Activated naive CD8-positive, alpha-beta T cell treated with anti-CD3 and anti-CD28 coated beads, Interleukin-2, amount 50 U/mL, for 24 hours (primary cell): ENCODE measurements around the gene YY2.
"Not testable (repeated sequence)": the region's sequence is repeated elsewhere in the genome, so short reads cannot be mapped to it uniquely, and the experiment has no call there.

Experiments
- ATAC-seq: fragments of 150-1000 bp; cut with Tn5 transposase; one replicate; pipeline ENCODE4 v1.10.0; 2021
- DNase-seq: peaks from one replicate; pipeline ENCODE4 v3.0.0; 2021
- H3K27ac Mint-ChIP-seq: one replicate; pipeline ENCODE4 v1.8.0; 2021; ENCODE audit warnings: mild to moderate bottlenecking, mixed read lengths
- H3K27me3 Mint-ChIP-seq: one replicate; pipeline ENCODE4 v1.8.0; 2021; ENCODE audit warnings: mixed read lengths
- H3K36me3 Mint-ChIP-seq: one replicate; pipeline ENCODE4 v1.8.0; 2021; ENCODE audit warnings: low read depth, mixed read lengths
- H3K4me1 Mint-ChIP-seq: one replicate; pipeline ENCODE4 v1.8.0; 2021; ENCODE audit warnings: mixed read lengths
- H3K4me3 Mint-ChIP-seq: one replicate; pipeline ENCODE4 v1.8.0; 2021; ENCODE audit warnings: mild to moderate bottlenecking, moderate library complexity, mixed read lengths
- H3K9me3 Mint-ChIP-seq: one replicate; pipeline ENCODE4 v1.8.0; 2021; ENCODE audit warnings: mixed read lengths

The YY2 gene

GRCh38 chrX:21847342-21847741, 8.4 kb upstream of the YY2 start:
- H3K4me1 Mint-ChIP-seq = no peaks in the 10 kb centered on the region
- no peak for DNase-seq
- H3K36me3 Mint-ChIP-seq = peaks cover 14% of the 10 kb centered on the region
- no peaks in the 10 kb centered on the region for H3K27me3 Mint-ChIP-seq
- no peak overlapping the region for H3K4me3 Mint-ChIP-seq
- ATAC-seq = no peak
- no peaks in the 10 kb centered on the region for H3K9me3 Mint-ChIP-seq
- H3K27ac Mint-ChIP-seq = no peak overlapping the region

- Mint-ChIP-seq H3K9me3 (no peaks in the 10 kb centered on the region), H3K4me3 (no peak overlapping the region), H3K4me1 (no peaks in the 10 kb centered on the region), H3K27me3 (no peaks in the 10 kb centered on the region), H3K27ac (no peak overlapping the region), H3K36me3 (peaks cover 17% of the 10 kb centered on the region)
- ATAC-seq (no peak), DNase-seq (no peak)
Observed at GRCh38 chrX:21853578-21853977, 2.2 kb upstream of the YY2 start.

GRCh38 chrX:21856504-21856903, 717 bp downstream of the YY2 start:
- H3K9me3 Mint-ChIP-seq = no peaks in the 10 kb centered on the region
- no peak overlapping the region for H3K27ac Mint-ChIP-seq
- H3K36me3 Mint-ChIP-seq = peaks cover 13% of the 10 kb centered on the region
- H3K4me1 Mint-ChIP-seq = no peaks in the 10 kb centered on the region
- no peak overlapping the region for H3K4me3 Mint-ChIP-seq
- no peak for ATAC-seq
- no peak for DNase-seq
- no peaks in the 10 kb centered on the region for H3K27me3 Mint-ChIP-seq

GRCh38 chrX:21863241-21863640, 7.5 kb downstream of the YY2 start:
- H3K27me3 Mint-ChIP-seq = no peaks in the 10 kb centered on the region
- no peak for ATAC-seq
- H3K36me3 Mint-ChIP-seq = no peaks in the 10 kb centered on the region
- H3K9me3 Mint-ChIP-seq = no peaks in the 10 kb centered on the region
- no peak overlapping the region for H3K27ac Mint-ChIP-seq
- H3K4me3 Mint-ChIP-seq = no peak overlapping the region
- no peak for DNase-seq
- H3K4me1 Mint-ChIP-seq = peaks cover 2% of the 10 kb centered on the region

GRCh38 chrX:21865436-21865835, 9.6 kb downstream of the YY2 start:
- Mint-ChIP-seq H3K27ac (no peak overlapping the region), H3K9me3 (no peaks in the 10 kb centered on the region), H3K36me3 (no peaks in the 10 kb centered on the region), H3K27me3 (no peaks in the 10 kb centered on the region), H3K4me1 (peaks cover 2% of the 10 kb centered on the region), H3K4me3 (no peak overlapping the region)
- ATAC-seq (no peak), DNase-seq (no peak)

GRCh38 chrX:21870494-21870893, 14.7 kb downstream of the YY2 start:
- Mint-ChIP-seq H3K36me3 (no peaks in the 10 kb centered on the region), H3K4me1 (no peaks in the 10 kb centered on the region), H3K27ac (no peak overlapping the region), H3K4me3 (no peak overlapping the region), H3K9me3 (no peaks in the 10 kb centered on the region), H3K27me3 (no peaks in the 10 kb centered on the region)
- DNase-seq = no peak
- ATAC-seq = no peak

GRCh38 chrX:21873063-21873775, 17.4 kb downstream of the YY2 start:
- H3K4me1 Mint-ChIP-seq = no peaks in the 10 kb centered on the region
- DNase-seq = no peak
- H3K4me3 Mint-ChIP-seq = no peak overlapping the region
- H3K27me3 Mint-ChIP-seq = no peaks in the 10 kb centered on the region
- ATAC-seq = no peak
- no peaks in the 10 kb centered on the region for H3K9me3 Mint-ChIP-seq
- no peak overlapping the region for H3K27ac Mint-ChIP-seq
- H3K36me3 Mint-ChIP-seq = peaks cover 1% of the 10 kb centered on the region

- H3K36me3 Mint-ChIP-seq, H3K9me3 Mint-ChIP-seq, H3K4me1 Mint-ChIP-seq, H3K4me3 Mint-ChIP-seq, ATAC-seq, H3K27ac Mint-ChIP-seq, DNase-seq, H3K27me3 Mint-ChIP-seq: not testable (repeated sequence)
Observed at GRCh38 chrX:21874182-21874581, 18.4 kb downstream of the YY2 start.

GRCh38 chrX:21875013-21875412, 19.2 kb downstream of the YY2 start:
- ATAC-seq (no peak), DNase-seq (no peak)
- Mint-ChIP-seq H3K27me3 (no peaks in the 10 kb centered on the region), H3K9me3 (no peaks in the 10 kb centered on the region), H3K4me1 (no peaks in the 10 kb centered on the region), H3K27ac (no peak overlapping the region), H3K36me3 (peaks cover 1% of the 10 kb centered on the region), H3K4me3 (no peak overlapping the region)

- H3K4me3 Mint-ChIP-seq = no peak overlapping the region
- no peak overlapping the region for H3K27ac Mint-ChIP-seq
- peaks cover 6% of the 10 kb centered on the region for H3K36me3 Mint-ChIP-seq
- no peaks in the 10 kb centered on the region for H3K27me3 Mint-ChIP-seq
- H3K4me1 Mint-ChIP-seq = no peaks in the 10 kb centered on the region
- no peak for DNase-seq
- ATAC-seq = no peak
- H3K9me3 Mint-ChIP-seq = no peaks in the 10 kb centered on the region
Observed at GRCh38 chrX:21881881-21882574, 26.2 kb downstream of the YY2 start.

GRCh38 chrX:21883258-21883657, 27.5 kb downstream of the YY2 start:
- Mint-ChIP-seq H3K4me3 (no peak overlapping the region), H3K9me3 (no peaks in the 10 kb centered on the region), H3K4me1 (no peaks in the 10 kb centered on the region), H3K36me3 (peaks cover 6% of the 10 kb centered on the region), H3K27ac (no peak overlapping the region), H3K27me3 (no peaks in the 10 kb centered on the region)
- DNase-seq (no peak), ATAC-seq (no peak)

- Mint-ChIP-seq H3K27me3 (no peaks in the 10 kb centered on the region), H3K27ac (no peak overlapping the region), H3K4me1 (no peaks in the 10 kb centered on the region), H3K4me3 (no peak overlapping the region), H3K9me3 (no peaks in the 10 kb centered on the region), H3K36me3 (peaks cover 9% of the 10 kb centered on the region)
- no peak for DNase-seq
- no peak for ATAC-seq
Observed at GRCh38 chrX:21885568-21885967, 29.8 kb downstream of the YY2 start.

GRCh38 chrX:21905313-21905712, 49.5 kb downstream of the YY2 start:
- H3K4me3 Mint-ChIP-seq = no peak overlapping the region
- no peak overlapping the region for H3K27ac Mint-ChIP-seq
- ATAC-seq (no peak), DNase-seq (no peak)
- H3K36me3 Mint-ChIP-seq = peaks cover 4% of the 10 kb centered on the region
- H3K27me3 Mint-ChIP-seq = no peaks in the 10 kb centered on the region
- H3K9me3 Mint-ChIP-seq = no peaks in the 10 kb centered on the region
- no peaks in the 10 kb centered on the region for H3K4me1 Mint-ChIP-seq

GRCh38 chrX:21905953-21906352, 50.2 kb downstream of the YY2 start:
- peaks cover 4% of the 10 kb centered on the region for H3K36me3 Mint-ChIP-seq
- no peaks in the 10 kb centered on the region for H3K9me3 Mint-ChIP-seq
- no peaks in the 10 kb centered on the region for H3K4me1 Mint-ChIP-seq
- H3K27me3 Mint-ChIP-seq = no peaks in the 10 kb centered on the region
- H3K4me3 Mint-ChIP-seq = no peak overlapping the region
- no peak for DNase-seq
- ATAC-seq = no peak
- H3K27ac Mint-ChIP-seq = no peak overlapping the region

- H3K27me3 Mint-ChIP-seq = no peaks in the 10 kb centered on the region
- H3K9me3 Mint-ChIP-seq = no peaks in the 10 kb centered on the region
- H3K4me1 Mint-ChIP-seq = no peaks in the 10 kb centered on the region
- no peak overlapping the region for H3K27ac Mint-ChIP-seq
- ATAC-seq = no peak
- H3K36me3 Mint-ChIP-seq = peaks cover 4% of the 10 kb centered on the region
- H3K4me3 Mint-ChIP-seq = no peak overlapping the region
- no peak for DNase-seq
Observed at GRCh38 chrX:21907260-21907659, 51.5 kb downstream of the YY2 start.
